HFFc6 (cell line): Measurements from ENCODE around the gene UGP2. TPM values are rescaled to one million over a fixed set of nuclear protein-coding genes. Genes with fewer than 3 reads are reported as not detected.
A peak's percentile ranks its signal among the peaks of the same experiment; 100 is the strongest.

Source experiments
- DNase-seq: peaks from one replicate; pipeline ENCODE4 v3.0.0-alpha.2; 2018
- H3K27ac Mint-ChIP-seq: 2 replicates; pipeline ENCODE4 v1.8.0; 2020; ENCODE audit warnings: mild to moderate bottlenecking, mixed read lengths
- H3K27me3 Mint-ChIP-seq: 2 replicates; pipeline ENCODE4 v1.8.0; 2021; ENCODE audit warnings: mild to moderate bottlenecking, moderate library complexity, mixed read lengths; ENCODE audit not compliant: insufficient read depth
- H3K36me3 Mint-ChIP-seq: 2 replicates; pipeline ENCODE4 v1.8.0; 2021; ENCODE audit warnings: low read depth, mixed read lengths
- H3K4me1 Mint-ChIP-seq: 2 replicates; pipeline ENCODE4 v1.8.0; 2020; ENCODE audit warnings: low read depth, mixed read lengths
- H3K4me3 Mint-ChIP-seq: 2 replicates; pipeline ENCODE4 v1.8.0; 2020; ENCODE audit warnings: mild to moderate bottlenecking, moderate library complexity, mixed read lengths
- H3K9me3 Mint-ChIP-seq: 2 replicates; pipeline ENCODE4 v1.8.0; 2020; ENCODE audit warnings: mild to moderate bottlenecking, mixed read lengths
- CTCF ChIP-seq: fragments of 200-600 bp; sonication (generic); IDR thresholded peaks from 2 replicates; pipeline ENCODE4 v1.5.0; 2021; ENCODE audit warnings: antibody characterized with exemption, mild to moderate bottlenecking
- total RNA-seq, 6 experiments: library from RNA; stranded (reverse); fragmentation: NEBNext Ultra II Directional; extraction: Animal tissue kit (Norgen Biotek cat#: 25700); gene quantifications; 2 replicates in 1 of 6; 3 replicates in 5 of 6; pipeline ENCODE4 v1.2.3, GENCODE V29; 2021

The UGP2 gene
- total RNA-seq, 6 experiments from 2014 or later = 150 to 199 (median 172) TPM

- Mint-ChIP-seq H3K36me3 (peaks cover 34% of the 10 kb centered on the region), H3K27ac (no peak overlapping the region; the same call in 1 of the 2 replicates), H3K27me3 (peaks cover under 1% of the 10 kb centered on the region; the same call in 1 of the 2 replicates), H3K9me3 (no peaks in the 10 kb centered on the region), H3K4me1 (peaks cover 58% of the 10 kb centered on the region), H3K4me3 (no peak overlapping the region)
- DNase-seq = no peak
- TF ChIP-seq CTCF = no peak
These were observed 24.5 kb downstream of the UGP2 start for GRCh38 chr2:63866009-63866709.

DNA sequence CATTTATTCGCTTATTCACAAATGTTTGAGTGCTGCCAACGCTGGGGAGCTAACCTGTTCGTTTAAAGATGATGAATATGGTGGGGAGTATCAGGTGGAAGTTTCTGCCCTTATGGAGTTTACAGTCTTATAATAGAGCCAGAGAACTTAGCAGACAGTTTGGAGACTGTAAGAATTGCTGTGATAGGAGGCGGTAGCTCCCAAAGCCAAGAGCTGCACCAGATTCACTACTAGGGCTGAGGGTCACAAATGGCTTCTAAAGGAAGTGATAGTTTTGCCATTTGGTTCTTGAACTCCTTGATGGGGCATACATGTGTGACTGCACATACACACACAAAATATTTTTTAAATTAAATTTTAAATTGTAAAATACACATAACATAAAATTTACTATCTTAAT, 29.0 kb downstream of the UGP2 start:
- no peak for TF ChIP-seq CTCF
- Mint-ChIP-seq H3K9me3 (no peaks in the 10 kb centered on the region), H3K4me3 (no peak overlapping the region), H3K4me1 (peaks cover 65% of the 10 kb centered on the region), H3K27ac (peak overlapping the region; percentile 26; the same call in 1 of the 2 replicates), H3K36me3 (peaks cover 42% of the 10 kb centered on the region), H3K27me3 (peaks cover 4% of the 10 kb centered on the region; the same call in 1 of the 2 replicates)
- DNase-seq = no peak

DNA sequence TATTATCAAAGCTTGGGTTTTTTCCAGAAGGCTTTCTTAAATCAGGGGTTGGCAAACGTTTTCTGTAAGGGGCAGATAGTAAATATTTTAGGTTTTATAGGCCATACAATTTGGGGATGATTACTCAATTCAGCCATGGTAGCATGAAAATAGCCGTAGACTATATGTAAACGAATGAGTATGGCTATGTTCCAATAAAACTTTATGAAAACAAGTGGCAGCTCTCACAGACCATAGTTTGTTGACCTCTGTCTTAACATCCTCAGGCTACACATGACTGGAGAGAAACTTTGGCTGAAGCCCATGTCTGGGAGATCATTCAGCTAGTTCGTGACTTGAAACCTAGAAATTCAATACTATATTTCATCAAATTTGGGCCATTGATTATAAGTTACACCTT, 30.2 kb downstream of the UGP2 start:
- Mint-ChIP-seq H3K36me3 (peaks cover 40% of the 10 kb centered on the region), H3K4me1 (peaks cover 65% of the 10 kb centered on the region), H3K9me3 (no peaks in the 10 kb centered on the region), H3K4me3 (no peak overlapping the region), H3K27ac (no peak overlapping the region), H3K27me3 (peaks cover 4% of the 10 kb centered on the region; the same call in 1 of the 2 replicates)
- no peak for TF ChIP-seq CTCF
- no peak for DNase-seq

DNA sequence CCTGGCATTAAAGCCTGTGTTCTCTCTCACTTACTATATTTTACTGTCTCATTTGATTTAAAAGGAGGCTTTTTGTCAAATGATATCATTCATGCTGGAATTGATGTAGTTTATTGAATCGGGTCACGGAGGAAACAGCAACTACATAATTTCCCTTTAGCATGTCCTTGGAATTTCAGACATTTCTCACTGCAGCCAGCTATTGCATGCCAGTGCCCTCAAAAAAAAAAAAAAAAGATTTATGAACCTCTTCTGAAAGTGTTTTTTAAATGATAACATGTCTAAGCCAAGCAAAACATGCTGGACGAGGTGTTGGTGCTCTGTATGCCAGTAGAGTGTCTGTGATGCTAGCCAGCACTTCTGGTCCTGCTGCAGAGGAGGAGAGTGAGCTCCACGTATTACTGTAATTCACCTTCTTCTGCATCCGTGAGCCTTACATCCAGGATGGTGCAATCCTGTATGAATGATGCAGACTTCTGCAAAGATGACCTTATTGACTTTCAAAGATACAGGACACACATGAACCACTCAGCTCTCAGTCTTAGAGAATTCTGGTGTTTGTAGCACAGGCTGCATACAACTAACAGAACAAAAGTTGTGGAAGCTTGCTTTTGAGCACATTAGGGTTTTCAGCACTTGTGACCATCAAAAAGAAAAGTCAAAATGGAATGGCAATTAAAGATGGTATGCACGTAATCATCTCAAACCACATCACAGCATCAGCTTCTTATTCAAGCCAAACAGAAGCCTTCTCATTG, 31.1 kb downstream of the UGP2 start:
- DNase-seq = no peak
- peaks cover 46% of the 10 kb centered on the region for H3K36me3 Mint-ChIP-seq
- peaks cover 65% of the 10 kb centered on the region for H3K4me1 Mint-ChIP-seq
- H3K27me3 Mint-ChIP-seq = peaks cover 4% of the 10 kb centered on the region; the same call in 1 of the 2 replicates
- no peaks in the 10 kb centered on the region for H3K9me3 Mint-ChIP-seq
- no peak overlapping the region for H3K27ac Mint-ChIP-seq
- no peak overlapping the region for H3K4me3 Mint-ChIP-seq
- no peak for TF ChIP-seq CTCF

DNA sequence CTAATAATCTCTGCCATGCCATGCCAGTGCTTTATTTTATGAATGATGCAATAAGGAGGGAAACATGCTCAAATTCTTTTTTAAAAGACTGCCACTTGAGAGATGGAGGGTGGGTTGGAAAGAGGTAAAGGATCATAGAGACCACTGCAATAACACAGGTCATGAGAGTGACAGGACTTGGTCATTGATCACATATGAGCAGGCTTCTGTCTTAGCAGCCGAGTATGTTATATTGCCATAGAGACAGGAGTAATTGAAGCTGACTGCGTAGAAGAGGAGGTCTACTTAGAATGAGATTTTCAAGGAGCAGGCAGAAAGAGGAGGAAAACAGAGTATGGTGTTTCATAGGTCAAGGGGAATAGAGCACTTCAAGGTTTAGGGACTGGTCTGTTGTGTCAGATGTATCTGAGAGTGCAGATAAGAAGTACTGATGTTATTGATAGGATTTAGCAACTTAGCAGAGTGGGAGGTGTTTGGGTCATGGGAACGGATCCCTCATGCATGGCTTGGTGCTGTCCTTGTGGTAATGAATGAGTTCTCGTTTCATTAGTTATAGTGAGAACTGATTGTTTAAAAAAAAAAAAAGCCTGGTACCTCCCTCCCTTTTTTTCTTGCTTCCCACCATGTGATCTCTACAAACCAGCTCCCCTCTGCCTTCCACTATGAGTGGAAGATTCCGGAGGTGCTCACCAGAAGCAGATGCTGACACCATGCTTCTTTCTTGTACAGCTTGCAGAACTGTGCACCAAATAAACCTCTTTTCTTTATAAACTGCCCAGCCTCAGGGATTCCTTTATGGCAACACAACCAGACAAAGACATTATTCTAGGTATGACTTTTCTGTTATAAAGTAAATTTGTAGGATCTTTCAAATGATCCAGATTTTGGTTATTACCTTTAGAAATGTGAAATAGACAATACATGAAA, 32.8 kb downstream of the UGP2 start:
- no peaks in the 10 kb centered on the region for H3K9me3 Mint-ChIP-seq
- no peak for TF ChIP-seq CTCF
- DNase-seq = no peak
- H3K27me3 Mint-ChIP-seq = peaks cover 4% of the 10 kb centered on the region; the same call in 1 of the 2 replicates
- H3K27ac Mint-ChIP-seq = peak overlapping the region; percentile 67; the same call in 1 of the 2 replicates
- H3K4me3 Mint-ChIP-seq = no peak overlapping the region
- H3K4me1 Mint-ChIP-seq = peaks cover 65% of the 10 kb centered on the region
- peaks cover 36% of the 10 kb centered on the region for H3K36me3 Mint-ChIP-seq
